SK-N-SH (cell line): ENCODE results near the gene JADE2.

Experiments used
- CTCF ChIP-seq: fragments of 200-600 bp; sonication (generic); IDR thresholded peaks from 2 replicates; pipeline ENCODE4 v1.6.1; 2017; ENCODE audit warnings: antibody characterized with exemption, mild to moderate bottlenecking, moderate library complexity
- EP300 ChIP-seq, 2 experiments: IDR thresholded peaks; 2 replicates each; pipeline versions ENCODE4 v1.4.0 to v1.6.1; 2012; ENCODE audit warnings: borderline replicate concordance in 1 of 2, low read depth in 1 of 2, low read length in 1 of 2
- GATA2 ChIP-seq: sonication (generic); formaldehyde crosslinking; IDR thresholded peaks from 2 replicates; pipeline ENCODE4 v1.5.0; 2020; ENCODE audit warnings: mild to moderate bottlenecking, missing genetic modification reagents
- NFIC ChIP-seq: IDR thresholded peaks from 2 replicates; pipeline ENCODE4 v1.4.0; 2012; ENCODE audit warnings: borderline replicate concordance
- NRF1 ChIP-seq: IDR thresholded peaks from 2 replicates; pipeline ENCODE4 v1.6.1; 2012; ENCODE audit warnings: low read depth, mild to moderate bottlenecking, low read length
- POLR2AphosphoS5 ChIP-seq: IDR thresholded peaks from 2 replicates; pipeline ENCODE4 v1.6.1; 2012; ENCODE audit warnings: low read depth, low read length
- RFX5 ChIP-seq: IDR thresholded peaks from 2 replicates; pipeline ENCODE4 v1.6.1; 2012; ENCODE audit warnings: mild to moderate bottlenecking, improper control_type of control experiment, low read length
- TEAD4 ChIP-seq: IDR thresholded peaks from 2 replicates; pipeline ENCODE4 v1.4.0; 2012; ENCODE audit warnings: mild to moderate bottlenecking, borderline replicate concordance; ENCODE audit not compliant: insufficient read depth
- USF1 ChIP-seq: IDR thresholded peaks from 2 replicates; pipeline ENCODE4 v1.4.0; 2012; ENCODE audit warnings: low read depth, borderline replicate concordance
- USF2 ChIP-seq: fragments of 150-350 bp; IDR thresholded peaks from 2 replicates; pipeline ENCODE4 v1.6.1; 2017; ENCODE audit warnings: antibody characterized with exemption, low read length, low read depth, borderline replicate concordance
- ZBTB33 ChIP-seq: IDR thresholded peaks from 2 replicates; pipeline ENCODE4 v1.4.0; 2012; ENCODE audit warnings: low read depth, borderline replicate concordance

- TF ChIP-seq CTCF (no peak), NRF1 (no peak), NFIC (no peak), TEAD4 (no peak), RFX5 (no peak), USF1 (no peak), EP300 (IDR thresholded peaks at IDR 0.05; ENCODE audit: borderline replicate concordance in 1 of 2, low read depth in 1 of 2, low read length in 1 of 2) (no peak), ZBTB33 (no peak), POLR2AphosphoS5 (no peak), USF2 (no peak), GATA2 (CRISPR knock-in tag) (no peak)
These were observed 37.8 kb downstream of the JADE2 start for GRCh38 chr5:134563221-134563620.
